Neural crest cell (in vitro differentiated cells): ENCODE results near the gene EFCAB8. TPM values are rescaled to one million over a fixed set of nuclear protein-coding genes. Genes with fewer than 3 reads are reported as not detected.

Experiments
- DNase-seq: peaks from one replicate; pipeline ENCODE4 v3.0.0; 2021; ENCODE audit warnings: low read depth, mixed read lengths, low spot score
- H3K27ac Mint-ChIP-seq: one replicate; pipeline ENCODE4 v1.8.0; 2021; ENCODE audit warnings: mild to moderate bottlenecking, mixed read lengths; ENCODE audit not compliant: unreplicated experiment
- H3K27me3 Mint-ChIP-seq: 2 replicates; pipeline ENCODE4 v1.8.0; 2021; ENCODE audit warnings: low read depth, mild to moderate bottlenecking, mixed read lengths
- H3K36me3 Mint-ChIP-seq: 2 replicates; pipeline ENCODE4 v1.8.0; 2021; ENCODE audit warnings: low read depth, mild to moderate bottlenecking, mixed read lengths
- H3K4me1 Mint-ChIP-seq: 2 replicates; pipeline ENCODE4 v1.8.0; 2021; ENCODE audit warnings: mixed read lengths
- H3K4me3 Mint-ChIP-seq: one replicate; pipeline ENCODE4 v1.8.0; 2021; ENCODE audit warnings: mild to moderate bottlenecking, mixed read lengths
- H3K9me3 Mint-ChIP-seq: 2 replicates; pipeline ENCODE4 v1.8.0; 2021; ENCODE audit warnings: mixed read lengths
- CTCF ChIP-seq: fragments of 200-600 bp; sonication (generic); conservative IDR thresholded peaks from 2 replicates; pipeline ENCODE4 v1.5.0; 2021; ENCODE audit warnings: antibody characterized with exemption, mild to moderate bottlenecking
- total RNA-seq: library from RNA; stranded (reverse); gene quantifications from 2 replicates; pipeline ENCODE4 v1.2.1, GENCODE V29; 2021

The EFCAB8 gene
- total RNA-seq, 1 donor from 2014 or later = 0.26 TPM

- peaks cover 8% of the 10 kb centered on the region for H3K4me1 Mint-ChIP-seq
- H3K27ac Mint-ChIP-seq = no peak overlapping the region
- H3K4me3 Mint-ChIP-seq = no peak overlapping the region
- DNase-seq = no peak
- H3K36me3 Mint-ChIP-seq = no peaks in the 10 kb centered on the region
- no peaks in the 10 kb centered on the region for H3K27me3 Mint-ChIP-seq
- TF ChIP-seq CTCF = no peak
- no peaks in the 10 kb centered on the region for H3K9me3 Mint-ChIP-seq
These were observed 49.2 kb downstream of the EFCAB8 start for GRCh38 chr20:32907886-32908285.

DNA sequence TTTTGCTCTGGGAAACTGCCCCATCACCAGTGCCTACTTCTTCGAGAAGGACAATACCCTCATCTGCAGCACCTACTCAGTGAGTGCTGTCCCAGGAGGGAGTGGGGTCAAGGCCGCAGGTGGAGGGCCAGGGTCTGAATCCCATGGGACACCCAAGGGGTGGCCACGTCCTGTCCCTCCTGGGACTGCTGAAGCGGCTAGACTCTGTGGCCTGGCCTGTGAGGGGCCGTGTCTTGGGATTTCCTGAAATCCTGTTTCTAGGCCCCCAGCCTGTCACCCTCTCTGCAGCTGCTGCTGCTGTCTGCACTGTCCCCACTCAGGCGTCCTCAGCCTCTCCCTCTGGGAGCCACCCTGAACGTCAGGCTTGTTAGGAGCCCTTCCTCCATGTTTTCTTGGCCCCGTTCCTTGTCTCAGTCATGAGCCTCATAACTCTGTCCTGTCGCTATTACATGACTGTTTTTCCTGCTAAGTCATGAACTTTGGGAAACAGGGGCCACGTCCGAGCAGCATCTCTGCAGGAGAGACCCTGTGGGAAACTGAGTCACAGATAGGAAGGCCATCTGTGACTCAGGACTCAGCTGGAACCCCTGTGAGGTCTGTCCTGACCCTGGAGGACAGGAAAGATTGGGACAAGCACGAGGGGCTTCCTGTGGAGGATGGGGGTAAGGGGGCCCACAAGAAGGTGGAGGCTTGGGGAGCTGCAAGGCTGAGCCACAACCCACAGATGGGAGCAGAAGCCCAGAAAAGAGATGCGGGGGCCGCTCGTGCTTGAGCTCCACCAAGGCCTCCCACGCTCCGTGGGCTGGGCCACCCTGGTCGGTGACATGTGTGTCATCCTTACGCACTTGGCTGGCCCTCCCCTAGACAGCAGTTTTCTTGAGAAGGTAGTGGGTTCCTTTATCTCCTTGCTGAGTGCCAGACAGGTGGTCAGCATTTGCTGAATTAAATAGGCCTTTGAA lies 49.9 kb downstream of the EFCAB8 start:
- Mint-ChIP-seq H3K36me3 (no peaks in the 10 kb centered on the region), H3K27ac (no peak overlapping the region), H3K27me3 (no peaks in the 10 kb centered on the region), H3K9me3 (no peaks in the 10 kb centered on the region), H3K4me1 (peaks cover 8% of the 10 kb centered on the region), H3K4me3 (no peak overlapping the region)
- TF ChIP-seq CTCF = no peak
- DNase-seq = no peak

DNA sequence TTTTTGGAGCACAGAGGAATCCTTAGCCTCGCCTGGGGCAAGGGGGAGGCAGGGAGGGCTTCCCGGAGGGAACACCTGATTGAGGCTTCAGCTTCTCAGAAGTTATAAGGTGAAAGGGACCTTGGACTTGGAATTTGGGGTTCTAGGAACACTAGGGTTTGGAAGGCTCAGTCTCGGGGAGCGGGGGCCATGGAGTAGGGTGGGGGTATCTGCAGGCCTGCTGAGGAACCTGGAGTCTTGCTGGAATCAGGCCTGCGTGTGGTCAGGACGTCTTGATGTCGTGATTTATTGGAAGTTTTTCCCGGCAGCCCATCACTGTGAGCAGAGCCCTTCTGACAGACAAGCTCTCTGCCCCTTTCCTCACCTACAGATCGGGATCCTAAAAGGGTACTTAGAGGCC lies 50.7 kb downstream of the EFCAB8 start:
- peaks cover 3% of the 10 kb centered on the region for H3K9me3 Mint-ChIP-seq
- no peak for DNase-seq
- H3K27ac Mint-ChIP-seq = no peak overlapping the region
- no peaks in the 10 kb centered on the region for H3K36me3 Mint-ChIP-seq
- H3K4me3 Mint-ChIP-seq = no peak overlapping the region
- H3K27me3 Mint-ChIP-seq = no peaks in the 10 kb centered on the region
- H3K4me1 Mint-ChIP-seq = peaks cover 8% of the 10 kb centered on the region
- TF ChIP-seq CTCF = no peak

DNA sequence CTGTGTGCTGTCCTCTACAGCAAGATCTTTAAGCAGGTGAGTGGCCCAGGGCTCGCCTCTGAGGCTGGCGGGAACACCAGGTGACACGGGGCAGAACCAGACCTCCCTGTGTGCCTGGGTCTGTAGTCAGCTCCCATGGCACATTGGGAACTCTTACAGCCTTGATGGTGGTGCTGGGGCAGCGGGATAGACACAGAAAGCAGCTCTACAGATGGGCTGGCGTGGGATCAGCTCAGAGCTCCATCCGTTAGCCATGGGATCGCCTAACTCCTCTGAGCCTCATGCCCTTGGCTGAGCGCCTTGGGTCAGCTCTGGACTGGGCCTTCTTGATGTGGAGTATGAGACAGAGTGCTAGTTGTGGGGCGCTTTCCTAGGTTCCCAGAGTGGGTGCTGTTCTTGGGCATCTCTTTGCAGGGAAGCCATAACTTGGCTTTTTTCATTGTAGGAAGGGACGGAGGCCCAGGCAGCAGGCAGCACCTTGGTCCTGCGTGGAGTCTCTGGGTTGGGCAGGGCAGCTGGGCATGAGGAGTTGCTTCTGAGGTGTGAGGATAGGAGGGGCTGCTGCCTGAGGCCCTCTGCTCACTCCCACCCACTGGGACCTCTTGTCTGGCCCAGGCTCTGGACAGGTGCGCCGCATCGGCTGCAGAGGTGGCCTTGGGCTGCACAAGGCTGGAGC lies 51.3 kb downstream of the EFCAB8 start:
- no peak overlapping the region for H3K4me3 Mint-ChIP-seq
- no peak overlapping the region for H3K27ac Mint-ChIP-seq
- no peak for TF ChIP-seq CTCF
- no peak for DNase-seq
- no peaks in the 10 kb centered on the region for H3K36me3 Mint-ChIP-seq
- H3K9me3 Mint-ChIP-seq = peaks cover 5% of the 10 kb centered on the region
- peaks cover 8% of the 10 kb centered on the region for H3K4me1 Mint-ChIP-seq
- H3K27me3 Mint-ChIP-seq = no peaks in the 10 kb centered on the region

- DNase-seq = no peak
- Mint-ChIP-seq H3K27ac (no peak overlapping the region), H3K4me1 (peaks cover 8% of the 10 kb centered on the region)
These were observed 52.6 kb downstream of the EFCAB8 start for GRCh38 chr20:32911355-32911754.

More at GRCh38 chr20:32911355-32911754, 52.6 kb downstream of the EFCAB8 start:
- no peaks in the 10 kb centered on the region for H3K36me3 Mint-ChIP-seq
- H3K4me3 Mint-ChIP-seq = no peak overlapping the region
- H3K9me3 Mint-ChIP-seq = peaks cover 10% of the 10 kb centered on the region
- H3K27me3 Mint-ChIP-seq = no peaks in the 10 kb centered on the region
- no peak for TF ChIP-seq CTCF
